Activated CD4-positive, alpha-beta memory T cell treated with anti-CD3 and anti-CD28 coated beads, Interleukin-2, amount 10 ng/mL, durations not matched to agents 7 days and 5 days (primary cell): ENCODE results near the gene DEDD2. TPM values are rescaled to one million over a fixed set of nuclear protein-coding genes. Genes with fewer than 3 reads are reported as not detected.

Experiments used
- CTCF ChIA-PET: fragments of 350-600 bp; sonication (Branson Sonifier 250); formaldehyde crosslinking; loops from one replicate; lab custom pipeline; 2021; ENCODE audit warnings: antibody characterized with exemption, inconsistent platforms; lab: Charles Lee
- POLR2A ChIA-PET: fragments of 350-600 bp; sonication (Branson Sonifier 250); formaldehyde crosslinking; loops from one replicate; lab custom pipeline; 2021; ENCODE audit warnings: antibody characterized with exemption; lab: Charles Lee
- DNase-seq: peaks from one replicate; pipeline ENCODE4 v3.0.0-alpha.2; 2020
- H3K27ac Mint-ChIP-seq: one replicate; pipeline ENCODE4 v1.8.0; 2021; ENCODE audit warnings: mild to moderate bottlenecking, mixed read lengths
- H3K27me3 Mint-ChIP-seq: one replicate; pipeline ENCODE4 v1.8.0; 2021; ENCODE audit warnings: mixed read lengths
- H3K36me3 Mint-ChIP-seq: one replicate; pipeline ENCODE4 v1.8.0; 2021; ENCODE audit warnings: low read depth, mixed read lengths
- H3K4me1 Mint-ChIP-seq: one replicate; pipeline ENCODE4 v1.8.0; 2021; ENCODE audit warnings: mixed read lengths
- H3K4me3 Mint-ChIP-seq: one replicate; pipeline ENCODE4 v1.8.0; 2021; ENCODE audit warnings: mild to moderate bottlenecking, mixed read lengths
- H3K9me3 Mint-ChIP-seq: one replicate; pipeline ENCODE4 v1.8.0; 2021; ENCODE audit warnings: mixed read lengths
- total RNA-seq, 2 experiments: library from RNA; stranded (reverse); gene quantifications; one replicate each; pipeline ENCODE4 v1.2.3, GENCODE V29; 2021

Gene DEDD2
- total RNA-seq, 2 experiments from 2014 or later, result 54.1 to 59.8 TPM

DNA sequence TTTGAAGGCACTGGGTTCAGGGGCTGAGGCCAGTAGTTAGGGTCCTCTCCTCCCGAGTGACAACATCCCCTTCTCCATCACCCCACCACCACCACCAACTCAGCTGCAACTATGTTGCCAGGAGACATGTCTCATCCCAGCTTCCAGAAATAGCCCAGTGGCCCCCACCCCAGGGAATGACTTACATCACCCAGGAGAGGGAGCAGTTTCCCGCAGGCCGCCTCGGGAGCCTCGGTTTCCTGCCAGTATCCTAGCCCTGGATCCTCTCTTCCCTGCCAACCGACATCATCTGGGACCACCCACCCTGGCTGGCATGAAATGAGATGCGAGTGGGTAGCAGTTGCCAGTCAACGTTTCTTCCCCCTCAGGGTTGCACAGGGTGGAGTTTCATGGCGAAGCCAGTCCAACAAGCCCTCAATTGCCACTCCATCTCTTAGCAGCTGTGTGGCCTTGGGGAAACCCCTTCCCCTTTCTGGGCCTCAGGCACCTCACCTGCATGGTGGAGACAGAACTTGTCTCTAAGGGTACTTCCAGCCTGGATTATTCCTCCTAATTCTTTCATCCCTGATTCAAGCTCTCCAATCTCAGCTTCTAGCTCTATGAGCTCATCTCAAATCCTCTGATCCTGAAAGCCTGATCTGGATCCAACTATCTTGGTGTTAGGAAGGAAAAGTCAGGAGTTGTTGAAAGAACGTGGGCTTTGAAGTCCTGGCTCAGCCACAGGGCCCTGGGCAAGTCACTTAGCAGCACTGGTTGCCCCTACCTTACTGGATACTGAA lies 28.9 kb upstream of the DEDD2 start:
- POLR2A ChIA-PET, result interaction anchor here (0.7 to 8.3 kb wide), 5 partner anchors 9 to 45 kb away, joined by 3 to 106 read pairs (median 3); partner anchors contain the start of gene ERF
- no peaks in the 10 kb centered on the region for H3K36me3 Mint-ChIP-seq
- H3K27ac Mint-ChIP-seq, result peak overlapping the region; percentile 16
- H3K4me3 Mint-ChIP-seq, result no peak overlapping the region
- no peaks in the 10 kb centered on the region for H3K9me3 Mint-ChIP-seq
- DNase-seq, result no peak
- H3K4me1 Mint-ChIP-seq, result peaks cover 43% of the 10 kb centered on the region
- CTCF ChIA-PET, result interaction anchor here (0.9 to 6.6 kb wide), 8 partner anchors 24 to 174 kb away, joined by 3 to 64 read pairs (median 6); partner anchors contain the start of genes POU2F2 and ZNF526
- no peaks in the 10 kb centered on the region for H3K27me3 Mint-ChIP-seq

DNA sequence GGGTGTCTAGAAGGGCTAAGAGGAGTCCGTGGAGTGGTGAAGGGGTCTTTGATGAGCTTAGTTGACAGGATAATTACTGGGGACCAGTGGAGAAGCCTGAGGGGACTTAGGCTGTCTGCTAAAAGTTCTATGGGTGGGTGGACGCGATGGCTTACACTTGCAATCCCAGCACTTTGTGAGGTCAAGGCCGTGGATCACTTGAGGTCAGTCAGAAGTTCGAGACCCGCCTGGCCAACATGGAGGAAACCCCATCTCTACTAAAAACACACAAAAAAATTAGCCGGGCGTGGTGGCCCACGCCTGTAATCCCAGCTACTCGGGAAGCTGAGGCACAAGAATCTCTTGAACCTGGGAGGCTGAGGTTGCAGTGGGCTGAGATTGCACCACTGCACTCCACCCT lies 27.8 kb upstream of the DEDD2 start:
- POLR2A ChIA-PET, result interaction anchor here (1.3 to 8.3 kb wide), 8 partner anchors 8 to 113 kb away, joined by 4 to 106 read pairs (median 15); partner anchors contain the start of genes CIC, ERF and POU2F2
- H3K4me3 Mint-ChIP-seq, result peak overlapping the region; percentile 83
- peaks cover 45% of the 10 kb centered on the region for H3K4me1 Mint-ChIP-seq

DNA sequence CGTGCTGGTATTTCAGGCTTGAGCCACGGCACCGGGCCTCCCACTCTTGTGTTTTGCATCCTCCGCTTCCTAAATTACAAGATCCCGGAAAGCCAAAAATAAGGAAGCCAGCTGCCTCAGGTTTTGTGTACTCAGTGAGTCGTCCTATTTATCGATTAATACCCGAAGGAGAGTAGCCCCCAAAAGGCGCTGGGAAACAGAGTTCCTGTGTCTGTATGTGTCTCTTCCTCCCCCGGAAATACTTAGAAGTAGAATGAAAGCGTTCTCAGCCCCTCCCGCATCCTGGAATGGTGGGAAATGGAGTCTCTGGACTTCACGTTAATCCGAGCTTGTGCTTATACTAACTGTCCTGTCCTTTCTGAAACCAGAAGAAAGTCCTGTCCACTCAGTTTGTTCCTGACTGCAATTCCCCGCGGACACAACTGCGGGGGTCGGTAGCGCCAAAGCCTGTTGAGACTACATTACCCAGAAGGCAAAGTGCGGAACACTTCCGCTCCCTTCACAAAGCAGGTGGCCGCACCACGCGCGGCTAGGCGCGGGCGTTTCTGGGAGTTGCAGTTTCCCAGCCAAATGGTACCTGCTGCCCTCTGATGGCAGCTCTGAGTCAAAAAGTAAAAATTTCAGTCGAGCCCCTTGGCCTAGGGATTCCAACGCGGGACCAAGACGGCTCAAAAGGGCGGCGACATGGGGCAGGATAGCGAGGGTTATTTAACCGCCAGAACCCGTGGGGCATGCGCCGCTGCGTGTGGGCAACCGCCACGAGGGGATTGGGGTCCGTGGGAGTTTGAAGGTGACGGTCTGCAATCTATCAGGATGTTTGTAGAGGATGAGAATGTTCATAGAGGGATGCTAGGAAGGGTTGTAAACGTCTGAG lies 27.1 kb upstream of the DEDD2 start:
- POLR2A ChIA-PET, result interaction anchor here (0.7 to 8.3 kb wide), 10 partner anchors 9 to 112 kb away, joined by 3 to 106 read pairs (median 8); partner anchors contain the start of genes CIC, ERF, POU2F2 and ZNF526
- no peaks in the 10 kb centered on the region for H3K9me3 Mint-ChIP-seq

More for the DNA sequence above, 27.8 kb upstream of the DEDD2 start:
- peaks cover 5% of the 10 kb centered on the region for H3K36me3 Mint-ChIP-seq
- DNase-seq, result no peak
- peak overlapping the region; percentile 90 for H3K27ac Mint-ChIP-seq
- no peaks in the 10 kb centered on the region for H3K27me3 Mint-ChIP-seq
- no peaks in the 10 kb centered on the region for H3K9me3 Mint-ChIP-seq
- CTCF ChIA-PET, result interaction anchor here (0.6 to 6.6 kb wide), 11 partner anchors 8 to 210 kb away, joined by 3 to 64 read pairs (median 3); partner anchors contain the start of genes POU2F2 and ZNF526

DNA sequence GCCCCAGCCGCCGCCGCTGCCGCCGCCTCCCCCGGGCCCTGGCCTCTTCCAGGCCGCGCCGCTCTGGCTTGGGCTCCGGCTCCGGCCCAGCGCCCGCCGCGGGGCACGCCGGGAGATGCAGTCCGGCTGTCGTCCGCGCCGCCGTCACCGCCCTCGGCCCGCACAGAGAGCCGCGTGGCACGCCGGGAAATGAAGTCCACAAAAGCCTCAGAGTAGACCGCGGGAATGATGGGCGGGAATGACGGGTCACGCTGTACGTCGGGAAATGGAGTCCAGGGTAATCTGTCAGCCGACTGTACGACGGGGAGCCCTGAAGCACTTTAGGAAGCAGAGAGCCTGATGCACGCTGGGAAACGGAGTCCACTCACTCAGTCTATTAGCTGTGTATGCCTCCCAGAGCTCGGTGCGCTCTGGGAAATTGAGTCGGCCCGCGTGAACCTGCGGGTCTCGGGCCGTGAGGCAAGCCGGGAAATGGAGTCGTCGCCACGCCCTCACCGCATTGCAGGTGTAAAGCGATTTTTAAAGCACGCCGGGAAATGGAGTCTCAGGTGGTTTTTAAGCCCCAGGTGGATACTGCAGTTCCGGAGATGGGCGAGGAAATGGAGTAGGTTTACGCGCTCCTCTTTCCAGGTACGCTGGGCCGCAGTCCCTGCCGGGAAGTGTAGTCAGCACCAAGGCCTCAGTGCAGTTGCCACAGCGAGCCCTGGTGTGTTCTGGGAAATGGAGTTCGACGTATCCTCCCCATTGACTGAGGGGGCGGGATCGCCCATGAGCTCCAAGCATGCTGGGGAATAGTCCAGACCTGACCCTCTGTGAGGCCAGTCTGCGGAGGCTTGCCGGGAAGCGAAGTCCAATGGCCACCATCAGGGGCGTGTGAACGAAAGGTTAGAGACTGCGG lies 25.3 kb upstream of the DEDD2 start, which contains the start of gene GSK3A:
Gene GSK3A, minus strand, starts transcription at position 91 of the 898 bp plus-strand sequence. CDS start 137 bp downstream, outside the sequence.
- POLR2A ChIA-PET, result interaction anchor here (0.9 to 8.3 kb wide), 25 partner anchors 8 to 176 kb away, joined by 3 to 106 read pairs (median 4); partner anchors contain the start of genes CIC, ERF, POU2F2 and ZNF526
- Mint-ChIP-seq H3K4me1 (peaks cover 55% of the 10 kb centered on the region), H3K4me3 (peak within 1 kb of the TSS; percentile 85), H3K36me3 (peaks cover 19% of the 10 kb centered on the region), H3K9me3 (no peaks in the 10 kb centered on the region), H3K27ac (peak within 1 kb of the TSS; percentile 90), H3K27me3 (no peaks in the 10 kb centered on the region)
- peak; percentile 97 for DNase-seq
- CTCF ChIA-PET, result interaction anchor here (0.7 to 6.6 kb wide), 20 partner anchors 9 to 134 kb away, joined by 3 to 64 read pairs (median 6); partner anchors contain the start of genes POU2F2 and ZNF526

More for the DNA sequence above, 27.1 kb upstream of the DEDD2 start:
- H3K27ac Mint-ChIP-seq, result peak overlapping the region; percentile 90
- no peaks in the 10 kb centered on the region for H3K27me3 Mint-ChIP-seq
- peak overlapping the region; percentile 83 for H3K4me3 Mint-ChIP-seq
- peaks cover 49% of the 10 kb centered on the region for H3K4me1 Mint-ChIP-seq
- peaks cover 11% of the 10 kb centered on the region for H3K36me3 Mint-ChIP-seq
- peak; percentile 95 for DNase-seq
- CTCF ChIA-PET, result interaction anchor here (0.5 to 6.6 kb wide), 15 partner anchors 9 to 1120 kb away, joined by 3 to 64 read pairs (median 4); partner anchors contain the start of genes POU2F2 and ZNF526

DNA sequence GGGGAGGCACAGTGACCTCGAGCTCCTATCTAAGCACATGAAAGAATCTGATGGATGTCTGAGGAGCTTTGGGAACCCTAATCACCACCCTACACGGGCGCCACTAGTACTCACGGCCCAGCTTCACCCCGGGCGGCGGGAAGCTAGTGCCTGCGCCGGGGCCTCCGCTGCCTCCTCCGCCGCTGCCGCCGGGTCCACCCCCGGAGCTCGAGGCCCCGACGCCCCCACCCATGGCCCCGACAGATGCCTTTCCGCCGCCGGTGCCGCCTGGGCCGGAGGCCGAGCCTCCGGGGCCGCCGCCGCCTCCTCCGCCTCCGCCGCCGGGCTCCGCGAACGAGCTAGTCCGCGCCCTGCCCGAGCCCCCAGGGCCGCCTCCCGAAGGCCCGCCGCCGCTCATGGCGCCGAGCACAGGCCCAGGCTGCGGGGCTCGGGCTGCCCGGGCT lies 24.6 kb upstream of the DEDD2 start:
- H3K27me3 Mint-ChIP-seq, result no peaks in the 10 kb centered on the region
- ChIA-PET CTCF (interaction anchor here (1.0 to 6.6 kb wide), 19 partner anchors 8 to 133 kb away, joined by 3 to 64 read pairs (median 4); partner anchors contain the start of genes POU2F2 and ZNF526), POLR2A (interaction anchor here (0.9 to 8.3 kb wide), 21 partner anchors 9 to 175 kb away, joined by 3 to 106 read pairs (median 4); partner anchors contain the start of genes CIC, ERF, POU2F2 and ZNF526)
- DNase-seq, result no peak
- peaks cover 19% of the 10 kb centered on the region for H3K36me3 Mint-ChIP-seq
- H3K4me3 Mint-ChIP-seq, result peak overlapping the region; percentile 85
- no peaks in the 10 kb centered on the region for H3K9me3 Mint-ChIP-seq
- H3K27ac Mint-ChIP-seq, result peak overlapping the region; percentile 78
- H3K4me1 Mint-ChIP-seq, result peaks cover 55% of the 10 kb centered on the region

DNA sequence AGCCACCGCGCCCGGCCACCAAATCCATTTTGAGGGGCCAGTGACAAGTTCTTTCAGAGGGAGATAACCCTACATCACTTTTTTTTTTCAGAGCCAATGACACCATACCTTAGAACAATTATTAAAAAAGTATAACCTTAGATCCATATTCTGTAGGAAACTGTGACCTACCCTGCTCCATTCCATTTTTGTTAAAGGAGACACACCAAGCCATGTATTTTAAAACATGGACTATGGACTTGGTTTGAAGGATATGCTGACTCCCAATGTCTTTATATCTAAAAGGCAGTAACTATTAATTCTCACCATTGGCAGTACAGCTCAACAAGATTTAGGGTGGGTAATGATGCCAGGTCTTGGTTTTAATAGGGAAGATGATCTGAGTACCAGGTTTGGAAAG lies 23.8 kb upstream of the DEDD2 start:
- H3K4me1 Mint-ChIP-seq, result peaks cover 50% of the 10 kb centered on the region
- ChIA-PET POLR2A (interaction anchor here (1.0 to 8.3 kb wide), 11 partner anchors 8 to 65 kb away, joined by 3 to 106 read pairs (median 7); partner anchors contain the start of genes CIC and ZNF526), CTCF (interaction anchor here (0.5 to 6.6 kb wide), 12 partner anchors 21 to 132 kb away, joined by 3 to 64 read pairs (median 6); partner anchors contain the start of genes POU2F2 and ZNF526)
- no peaks in the 10 kb centered on the region for H3K27me3 Mint-ChIP-seq
- DNase-seq, result no peak
- H3K36me3 Mint-ChIP-seq, result peaks cover 26% of the 10 kb centered on the region
- no peaks in the 10 kb centered on the region for H3K9me3 Mint-ChIP-seq
- peak overlapping the region; percentile 85 for H3K4me3 Mint-ChIP-seq
- H3K27ac Mint-ChIP-seq, result peak overlapping the region; percentile 78

DNA sequence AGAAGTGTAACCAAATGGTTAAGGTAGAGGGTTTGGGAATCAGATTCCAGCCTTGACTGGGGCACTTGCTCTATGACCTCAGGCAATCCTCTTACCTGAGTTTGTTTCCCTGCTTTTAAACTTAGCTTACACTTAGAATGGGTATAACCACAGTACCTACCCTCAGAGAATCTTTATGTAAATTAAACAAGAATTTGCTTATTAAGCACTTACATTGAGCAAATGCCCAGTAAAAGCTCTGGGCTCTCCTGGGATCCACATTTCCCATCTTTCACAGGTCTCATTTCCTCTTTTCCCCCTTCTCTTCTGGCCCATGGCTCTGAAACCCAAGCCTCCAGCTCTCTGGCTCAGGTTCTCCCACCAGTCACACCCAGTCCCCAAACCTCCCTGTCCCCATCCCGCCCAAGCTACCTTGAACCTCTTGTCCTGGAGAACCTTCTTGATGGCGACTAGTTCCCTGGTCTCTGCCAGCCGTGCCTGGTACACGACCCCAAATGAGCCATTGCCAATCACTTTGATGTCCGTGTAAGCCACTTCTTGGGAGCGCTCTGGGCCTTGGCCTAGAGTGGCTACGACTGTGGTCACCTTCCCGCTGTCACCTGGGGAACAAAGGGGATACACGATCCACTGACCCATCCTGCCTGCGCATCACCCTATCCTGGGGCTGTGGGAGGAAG lies 22.2 kb upstream of the DEDD2 start:
- POLR2A ChIA-PET, result interaction anchor here (1.2 to 3.8 kb wide), 5 partner anchors 10 to 41 kb away, joined by 3 to 27 read pairs (median 5); partner anchors contain the start of gene ZNF526
- H3K4me1 Mint-ChIP-seq, result peaks cover 42% of the 10 kb centered on the region
- no peaks in the 10 kb centered on the region for H3K9me3 Mint-ChIP-seq
- H3K27ac Mint-ChIP-seq, result no peak overlapping the region
- no peaks in the 10 kb centered on the region for H3K27me3 Mint-ChIP-seq
- H3K4me3 Mint-ChIP-seq, result no peak overlapping the region
- H3K36me3 Mint-ChIP-seq, result peaks cover 39% of the 10 kb centered on the region
- DNase-seq, result no peak
- CTCF ChIA-PET, result interaction anchor here (0.9 to 6.6 kb wide), 5 partner anchors 19 to 132 kb away, joined by 3 to 64 read pairs (median 3); no protein-coding TSS in a partner anchor

DNA sequence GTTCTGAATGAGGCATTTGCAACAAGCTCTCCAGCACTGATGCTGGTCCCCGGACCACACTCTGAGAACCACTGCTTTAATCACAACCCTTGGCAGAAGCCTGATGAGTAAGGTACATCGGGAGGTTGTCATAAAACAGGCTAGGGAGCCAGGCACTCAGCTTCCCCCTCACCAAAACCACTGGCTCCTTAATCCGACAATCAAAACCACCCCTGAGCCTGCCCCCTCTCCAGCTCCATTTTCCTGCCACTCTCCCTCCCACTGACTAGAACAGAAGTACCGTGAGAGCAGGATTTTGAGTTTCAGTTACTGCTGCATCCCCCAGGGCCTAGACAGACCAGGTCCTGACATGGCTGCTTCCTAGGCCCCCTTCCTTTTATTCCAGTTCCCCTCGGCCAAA lies 17.7 kb upstream of the DEDD2 start:
- no peaks in the 10 kb centered on the region for H3K27me3 Mint-ChIP-seq
- ChIA-PET CTCF (no interaction called here), POLR2A (interaction anchor here (1.3 to 1.8 kb wide), 3 partner anchors 13 to 59 kb away, joined by 3 to 6 read pairs (median 3); partner anchors contain the start of gene ZNF526)
- H3K4me3 Mint-ChIP-seq, result no peak overlapping the region
- DNase-seq, result no peak
- no peak overlapping the region for H3K27ac Mint-ChIP-seq
- H3K4me1 Mint-ChIP-seq, result peaks cover 17% of the 10 kb centered on the region
- H3K9me3 Mint-ChIP-seq, result no peaks in the 10 kb centered on the region
- H3K36me3 Mint-ChIP-seq, result peaks cover 70% of the 10 kb centered on the region

DNA sequence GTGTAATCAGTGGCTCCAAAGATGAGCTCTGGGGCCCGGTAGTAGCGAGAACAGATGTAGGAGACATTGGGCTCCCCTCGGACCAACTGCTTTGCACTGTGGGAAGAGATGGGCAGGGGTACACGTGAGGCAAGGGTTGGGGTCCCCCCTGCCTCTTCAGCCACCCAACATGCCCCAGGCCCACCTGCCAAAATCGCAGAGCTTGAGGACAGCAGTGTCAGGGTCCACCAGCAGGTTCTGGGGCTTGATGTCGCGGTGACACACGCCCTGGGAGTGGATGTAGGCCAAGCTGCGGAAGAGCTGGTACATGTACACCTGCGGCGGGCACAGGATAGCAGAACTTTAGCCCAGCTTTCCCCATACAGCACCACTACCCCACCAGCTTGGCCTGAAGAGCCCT lies 16.9 kb upstream of the DEDD2 start:
- ChIA-PET CTCF (interaction anchor here (0.8 to 1.2 kb wide), 2 partner anchors 8 to 59 kb away, joined by 4 read pairs; partner anchors contain the start of gene GSK3A), POLR2A (interaction anchor here (1.1 to 3.4 kb wide), 3 partner anchors 8 to 57 kb away, joined by 3 to 17 read pairs (median 4); partner anchors contain the start of gene GSK3A)
- no peak for DNase-seq
- H3K27ac Mint-ChIP-seq, result no peak overlapping the region
- peaks cover 70% of the 10 kb centered on the region for H3K36me3 Mint-ChIP-seq
- H3K4me3 Mint-ChIP-seq, result no peak overlapping the region
- peaks cover 10% of the 10 kb centered on the region for H3K4me1 Mint-ChIP-seq
- no peaks in the 10 kb centered on the region for H3K27me3 Mint-ChIP-seq
- no peaks in the 10 kb centered on the region for H3K9me3 Mint-ChIP-seq

DNA sequence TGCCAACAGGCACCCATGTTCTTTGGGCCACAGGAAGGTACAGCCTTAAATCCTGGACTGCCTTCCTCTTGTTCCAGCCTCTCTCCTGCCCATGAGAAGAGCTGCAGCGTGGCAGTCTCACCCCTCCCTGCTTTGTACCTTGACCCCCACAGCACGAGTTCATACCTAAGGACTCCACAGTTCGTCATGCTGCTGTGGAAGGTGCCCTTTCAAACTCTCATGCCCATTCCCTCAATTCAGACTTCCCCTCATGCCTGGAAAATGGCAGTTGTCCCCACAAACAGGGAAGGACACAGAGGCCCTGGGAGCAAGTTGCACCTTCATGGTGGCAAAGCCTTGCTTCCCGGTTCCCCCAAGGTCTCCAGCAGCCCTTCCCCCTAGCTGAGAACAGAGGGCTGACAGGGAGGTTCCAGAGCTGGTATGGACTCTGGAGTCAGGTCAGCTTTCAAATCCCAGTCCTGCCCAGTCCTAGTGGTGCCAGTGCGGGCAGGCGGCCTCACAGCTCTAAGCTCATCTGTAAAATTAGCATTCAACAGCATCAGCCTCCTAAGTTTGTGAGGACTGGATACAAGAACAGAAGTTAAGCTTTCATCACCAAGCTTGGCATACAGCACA lies 16.3 kb upstream of the DEDD2 start:
- no peaks in the 10 kb centered on the region for H3K27me3 Mint-ChIP-seq
- H3K4me1 Mint-ChIP-seq, result peaks cover 9% of the 10 kb centered on the region
- CTCF ChIA-PET, result interaction anchor here (1.2 kb wide), 1 partner anchor 8 kb away, joined by 4 read pairs; the partner anchor contains the start of gene GSK3A
- no peaks in the 10 kb centered on the region for H3K9me3 Mint-ChIP-seq
- DNase-seq, result no peak
- H3K27ac Mint-ChIP-seq, result no peak overlapping the region
- H3K36me3 Mint-ChIP-seq, result peaks cover 68% of the 10 kb centered on the region
- H3K4me3 Mint-ChIP-seq, result no peak overlapping the region
- POLR2A ChIA-PET, result interaction anchor here (1.1 to 3.4 kb wide), 4 partner anchors 9 to 57 kb away, joined by 3 to 17 read pairs (median 4); partner anchors contain the start of genes GSK3A and ZNF526
